ENCODE data around the gene UPK3A. TPM values are rescaled to one million over a fixed set of nuclear protein-coding genes. Genes with fewer than 3 reads are reported as not detected.

The UPK3A gene
- total and polyA plus RNA-seq, 2 of the 8 experiments (the other 6 are each of a cell fraction or from before 2014, with no cell fraction given) = 0.35 to 1.7 TPM

DNA sequence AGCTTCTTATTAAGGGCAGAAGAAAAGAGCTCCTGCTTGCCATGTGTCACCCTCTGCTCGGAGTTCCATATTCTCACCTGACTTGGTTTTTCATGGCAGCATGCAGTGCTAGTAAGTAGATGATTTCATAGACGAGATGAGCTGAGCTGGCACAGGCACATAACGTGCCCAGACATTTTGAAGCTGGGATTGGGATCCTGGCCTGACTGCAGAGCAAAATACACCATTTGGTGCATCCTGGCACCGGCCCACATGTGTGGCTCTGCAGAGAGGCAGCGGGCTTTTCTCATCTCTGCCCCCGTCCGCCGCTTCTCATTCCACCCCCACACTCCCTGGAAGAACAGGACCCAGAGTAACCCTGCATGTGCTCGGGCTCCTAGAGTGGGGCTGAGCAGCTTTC, 49.8 kb downstream of the UPK3A start:
- no peak overlapping the region for H2AFZ ChIP-seq (ENCODE audit: low read length)
- H3K79me2 ChIP-seq (ENCODE audit: control insufficient read depth in 1 of 2, insufficient read depth in 2 of 2, low read length in 2 of 2) = no peaks in the 10 kb centered on the region
- H3K4me3 ChIP-seq (ENCODE audit: extremely low read depth in 1 of 4, insufficient read depth in 2 of 4, low read depth in 3 of 4, low read length in 4 of 4) = no peak overlapping the region
- ChIA-PET POLR2A (ENCODE audit: partially characterized antibody) (no interaction called here), CTCF (ENCODE audit: partially characterized antibody) (interaction anchor here (0.9 to 3.6 kb wide), 18 partner anchors 11 to 220 kb away, joined by 3 to 19 read pairs (median 4); partner anchors contain the start of genes RIBC2 and SMC1B)
- no peak overlapping the region for H2AK5ac ChIP-seq (ENCODE audit: low read depth, low read length)
- no peak overlapping the region for H3K9ac ChIP-seq (replicated peaks in 1 of 4; ENCODE audit: extremely low read depth in 1 of 4, low read depth in 3 of 4, low read length in 3 of 4)
- H3K4ac ChIP-seq (replicated peaks; ENCODE audit: insufficient read length, low read depth, low read length) = no peak overlapping the region
- H3K56ac ChIP-seq (replicated peaks; ENCODE audit: insufficient read length, low read depth, low read length) = no peak overlapping the region
- H4K20me1 ChIP-seq (replicated peaks in 1 of 2; ENCODE audit: control insufficient read depth in 1 of 2, insufficient read depth in 2 of 2, low read length in 2 of 2) = peaks cover 0 to 3% of the 10 kb centered on the region in 2 experiments
- H3K27me3 ChIP-seq (replicated peaks in 1 of 4; ENCODE audit: control insufficient read depth in 3 of 4, extremely low read depth in 1 of 4, insufficient read depth in 3 of 4, low read length in 3 of 4) = no peaks in the 10 kb centered on the region
- DNase-seq (ENCODE audit: low read depth in 1 of 2, low spot score in 2 of 2) (no peak), FAIRE-seq (no peak)
- no peak overlapping the region for H2BK120ac ChIP-seq (replicated peaks; ENCODE audit: low read depth, low read length)
- no peak overlapping the region for H2BK15ac ChIP-seq (ENCODE audit: low read length)
- H3K4me2 ChIP-seq (ENCODE audit: insufficient read depth in 1 of 2, low read depth in 2 of 2, low read length in 2 of 2) = no peak overlapping the region
- no peaks in the 10 kb centered on the region for H3K79me1 ChIP-seq (ENCODE audit: low read depth, low read length)
- H4K91ac ChIP-seq (replicated peaks; ENCODE audit: insufficient read length, low read length) = no peak overlapping the region
- H3K18ac ChIP-seq (ENCODE audit: extremely low read depth, low read length) = no peak overlapping the region
- H3K23ac ChIP-seq (ENCODE audit: insufficient read length) = no peak overlapping the region
- H3K14ac ChIP-seq (ENCODE audit: insufficient read length) = no peak overlapping the region
- no peaks in the 10 kb centered on the region for H3K23me2 ChIP-seq (ENCODE audit: low read depth, low read length)
- no peak overlapping the region for H3K27ac ChIP-seq (ENCODE audit: low read depth, low read length)
- no peak overlapping the region for H4K5ac ChIP-seq (ENCODE audit: insufficient read length, low read depth, low read length)
- 93% methylated on average over 9 of the region's 9 CpGs; no CpG with 5 or more reads in 1 of the 2 experiments for WGBS, 2 experiments (ENCODE audit: extremely low coverage in 1 of 2, insufficient coverage in 1 of 2, insufficient read length in 1 of 2, insufficient replicate concordance in 2 of 2, low coverage in 1 of 2, low lambda C conversion rate in 2 of 2, missing lambda C conversion rate in 1 of 2)
- no peak overlapping the region for H4K8ac ChIP-seq (ENCODE audit: extremely low read depth, insufficient read depth, low read length)
- H2BK12ac ChIP-seq (ENCODE audit: low read depth, low read length) = no peak overlapping the region
- no peaks in the 10 kb centered on the region for H3K9me3 ChIP-seq (ENCODE audit: insufficient read depth in 2 of 2, low read depth in 1 of 2, low read length in 1 of 2)
- peaks cover 0 to 8% (median under 1%) of the 10 kb centered on the region in 4 experiments; a peak in 5 of 8 replicates for H3K36me3 ChIP-seq (ENCODE audit: control insufficient read depth in 2 of 4, insufficient read depth in 4 of 4, low read length in 3 of 4)
- no peak overlapping the region for H2BK5ac ChIP-seq (ENCODE audit: low read depth, low read length)
- no peaks in the 10 kb centered on the region for H3K4me1 ChIP-seq (replicated peaks in 1 of 4; ENCODE audit: control insufficient read depth in 3 of 4, insufficient read depth in 4 of 4, low read length in 3 of 4)
- no peak overlapping the region for H2BK20ac ChIP-seq (ENCODE audit: low read length)
- no peak for TF ChIP-seq TAF7 (optimal IDR thresholded peaks at IDR 0.05; ENCODE audit: borderline replicate concordance, low read depth, low read length)
- TF ChIP-seq BRCA1 (IDR thresholded peaks at IDR 0.05; ENCODE audit: low read depth, low read length) = no peak
- TF ChIP-seq TBP (IDR thresholded peaks at IDR 0.05; ENCODE audit: low read depth, low read length) = no peak
- TF ChIP-seq EZH2 (IDR thresholded peaks at IDR 0.05; ENCODE audit: low read depth, low read length, severe bottlenecking) = no peak
